HCT116 (cell line): ENCODE data around the gene ADGRL3. TPM values are rescaled to one million over a fixed set of nuclear protein-coding genes. Genes with fewer than 3 reads are reported as not detected.
"Not testable (repeated sequence)": the region's sequence is repeated elsewhere in the genome, so short reads cannot be mapped to it uniquely, and the experiment has no call there.

Source experiments
- ATAC-seq: fragments of 200-7000 bp; cut with Tn5 transposase; 2 replicates; pipeline ENCODE4 v1.9.1; 2020; ENCODE audit warnings: mild to moderate bottlenecking, moderate library complexity
- BruUV-seq: library from RNA; stranded (reverse); fragments of 400-500 nt; replicated peaks from 2 replicates; lab custom pipeline; 2021; lab: Mats Ljungman, UMichigan
- CTCF ChIA-PET: fragments of 300-600 bp; sonication (Branson Sonifier 250); formaldehyde crosslinking; loops from one replicate; lab custom pipeline; 2021; ENCODE audit warnings: antibody characterized with exemption; lab: Charles Lee
- POLR2A ChIA-PET: fragments of 300-600, 350-600 bp; sonication (Branson Sonifier 250); formaldehyde crosslinking; loops from one replicate; lab custom pipeline; 2021; ENCODE audit warnings: antibody characterized with exemption; lab: Charles Lee
- RAD21 ChIA-PET, 2 experiments: fragments of 300-600 bp; sonication (Branson Sonifier 250); formaldehyde crosslinking; loops; one replicate each; lab custom pipeline; 2023; ENCODE audit warnings: low total read pairs in 2 of 2; ENCODE audit not compliant: uncharacterized antibody in 2 of 2, unreplicated experiment in 2 of 2, low non-redundant PET in 1 of 2; lab: Charles Lee
- DNase-seq: peaks from one replicate; pipeline ENCODE4 v3.0.0-alpha.2; 2010; ENCODE audit warnings: low read depth, low spot score
- H2AFZ ChIP-seq: fragments of 200-600 bp; shearing (Covaris generic), sonication (generic); 2 replicates; pipeline ENCODE4 v1.6.1; 2017; ENCODE audit warnings: low read depth, mixed run types, mixed read lengths, antibody characterized with exemption, low read length; ENCODE audit not compliant: poor library complexity, severe bottlenecking
- H3K27ac ChIP-seq: 2 replicates; pipeline ENCODE4 v1.5.1; 2012; ENCODE audit warnings: low read depth, low read length
- H3K27me3 ChIP-seq: fragments of 200-600 bp; sonication (generic); 2 replicates; pipeline ENCODE4 v1.6.1; 2016; ENCODE audit warnings: mixed run types, low read length, mixed read lengths; ENCODE audit not compliant: insufficient read depth
- H3K36me3 ChIP-seq, 2 experiments: fragments of 200-500 bp in 1 of 2; fragments of 200-600 bp in 1 of 2; sonication (Bioruptor generic) in 1 of 2; sonication (generic) in 1 of 2; 2 replicates each; pipeline versions ENCODE4 v1.5.1 to v1.6.1; 2014 to 2016; ENCODE audit warnings: low read length in 2 of 2, inconsistent platforms in 1 of 2, mixed read lengths in 1 of 2, mixed run types in 1 of 2; ENCODE audit not compliant: insufficient read depth in 2 of 2, control insufficient read depth in 1 of 2
- H3K4me1 ChIP-seq, 2 experiments: fragments of 200-600 bp in 1 of 2; sonication (generic) in 1 of 2; 2 replicates each; pipeline versions ENCODE4 v1.5.1 to v1.6.1; 2012 to 2017; ENCODE audit warnings: low read length in 2 of 2, inconsistent platforms in 1 of 2, mild to moderate bottlenecking in 1 of 2, mixed read lengths in 1 of 2, mixed run types in 1 of 2, moderate library complexity in 1 of 2; ENCODE audit not compliant: insufficient read depth in 2 of 2, control insufficient read depth in 1 of 2
- H3K4me2 ChIP-seq: fragments of 200-600 bp; sonication (generic); 2 replicates; pipeline ENCODE4 v1.6.1; 2017; ENCODE audit warnings: mixed run types, low read length, mixed read lengths
- H3K4me3 ChIP-seq, 2 experiments: fragments of 200-600 bp in 1 of 2; sonication (generic) in 1 of 2; replicated peaks in 1 of 2; 2 replicates each; pipeline ENCODE4 v1.5.1; 2011 to 2016; ENCODE audit warnings: low read length in 2 of 2, control low read depth in 1 of 2, low read depth in 1 of 2, mild to moderate bottlenecking in 1 of 2, mixed read lengths in 1 of 2, mixed run types in 1 of 2
- H3K79me2 ChIP-seq: fragments of 200-600 bp; sonication (generic); 2 replicates; pipeline ENCODE4 v1.6.1; 2017; ENCODE audit warnings: mild to moderate bottlenecking, mixed run types, low read length, moderate library complexity, mixed read lengths; ENCODE audit not compliant: insufficient read depth
- H3K9ac ChIP-seq: fragments of 200-600 bp; sonication (generic); 2 replicates; pipeline ENCODE4 v1.6.1; 2016; ENCODE audit warnings: low read length, mixed read lengths
- H3K9me2 ChIP-seq: fragments of 200-600 bp; sonication (generic), shearing (Covaris generic); 2 replicates; pipeline ENCODE4 v1.6.1; 2017; ENCODE audit warnings: mixed run types, mild to moderate bottlenecking, moderate library complexity; ENCODE audit not compliant: insufficient read depth
- H3K9me3 ChIP-seq, 2 experiments: fragments of 200-500 bp in 1 of 2; fragments of 200-600 bp in 1 of 2; sonication (Bioruptor generic) in 1 of 2; sonication (generic) in 1 of 2; 2 replicates each; pipeline ENCODE4 v1.6.1; 2014 to 2017; ENCODE audit warnings: low read length in 2 of 2, mixed read lengths in 2 of 2, inconsistent platforms in 1 of 2, low read depth in 1 of 2, mild to moderate bottlenecking in 1 of 2, mixed run types in 1 of 2, moderate library complexity in 1 of 2; ENCODE audit not compliant: control insufficient read depth in 1 of 2, insufficient read depth in 1 of 2
- H4K20me1 ChIP-seq: fragments of 200-600 bp; sonication (generic), shearing (Covaris generic); 2 replicates; pipeline ENCODE4 v1.6.1; 2017; ENCODE audit warnings: mixed run types, mild to moderate bottlenecking, moderate library complexity; ENCODE audit not compliant: insufficient read depth
- SP1 ChIP-seq: IDR thresholded peaks from 2 replicates; pipeline ENCODE4 v1.6.1; 2012; ENCODE audit warnings: low read depth
- intact Hi-C: fragments of 100-400 bp; cut with micrococcal nuclease; formaldehyde crosslinking; loops from 2 replicates; pipeline ENCODE4 v1.10.0; 2022
- total RNA-seq: library from RNA; stranded (reverse); gene quantifications from one replicate; pipeline ENCODE4 v1.2.1, GENCODE V29; 2021; ENCODE audit not compliant: unreplicated experiment
- TF ChIP-seq, protein P1 (sequence below): IDR thresholded peaks from 2 replicates; pipeline ENCODE4 v1.6.1; 2012

Gene ADGRL3
- total RNA-seq, 1 experiment from 2014 or later: not detected

DNA sequence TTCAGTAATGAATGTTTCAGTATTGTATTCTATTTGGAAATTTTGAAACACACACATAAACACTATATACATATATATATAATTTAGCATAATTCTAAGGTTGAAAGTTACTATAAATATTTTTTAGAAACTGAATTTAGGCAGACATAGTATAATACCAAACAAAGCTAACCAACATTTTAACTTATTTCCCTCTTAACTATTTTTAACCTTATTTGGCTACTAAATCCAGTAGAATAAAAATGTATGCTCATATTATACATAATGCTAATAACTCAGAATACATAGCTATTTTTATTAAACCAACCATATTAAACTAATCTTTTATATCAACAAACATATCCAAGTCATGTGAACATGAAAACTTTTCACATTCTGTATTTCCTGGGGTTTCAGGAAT is 563.6 kb downstream of the ADGRL3 start:
- RAD21 ChIA-PET: no interaction called here

DNA sequence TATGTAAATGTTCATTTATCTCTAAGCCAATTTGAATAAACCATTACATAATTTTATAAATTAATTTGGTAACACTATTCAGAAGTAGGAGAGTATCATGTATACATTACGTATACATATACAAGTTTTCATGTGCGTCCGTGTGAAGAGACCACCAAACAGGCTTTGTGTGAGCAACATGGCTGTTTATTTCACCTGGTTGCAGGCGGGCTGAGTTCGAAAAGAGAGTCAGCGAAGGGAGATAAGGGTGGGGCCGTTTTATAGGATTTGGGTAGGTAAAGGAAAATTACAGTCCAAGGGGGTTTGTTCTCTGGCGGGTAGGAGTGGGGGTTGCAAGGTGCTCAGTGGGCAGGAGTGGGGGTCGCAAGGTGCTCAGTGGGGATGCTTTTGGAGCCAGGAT is 564.0 kb downstream of the ADGRL3 start:
- H3K9me2 ChIP-seq, intact Hi-C loops, ATAC-seq, BruUV-seq, H3K9ac ChIP-seq, CTCF ChIA-PET, H3K4me2 ChIP-seq, RAD21 ChIA-PET, H3K27ac ChIP-seq, H3K4me1 ChIP-seq, H3K4me3 ChIP-seq, H3K27me3 ChIP-seq, H3K36me3 ChIP-seq, DNase-seq, POLR2A ChIA-PET, H3K9me3 ChIP-seq, H3K79me2 ChIP-seq, H4K20me1 ChIP-seq, H2AFZ ChIP-seq: not testable (repeated sequence)

More for the DNA sequence above, 563.6 kb downstream of the ADGRL3 start:
- no peaks in the 10 kb centered on the region for H3K9me2 ChIP-seq
- H3K27ac ChIP-seq: no peak overlapping the region
- CTCF ChIA-PET: no interaction called here
- no peaks in the 10 kb centered on the region for H3K4me1 ChIP-seq
- POLR2A ChIA-PET: no interaction called here
- ATAC-seq (no peak), DNase-seq (no peak)
- BruUV-seq: no TSS peak
- no peaks in the 10 kb centered on the region for H4K20me1 ChIP-seq
- H3K9ac ChIP-seq: no peak overlapping the region
- peaks cover 0 to 3% of the 10 kb centered on the region in 2 experiments; a peak in 1 of 4 replicates for H3K9me3 ChIP-seq
- H2AFZ ChIP-seq: no peak overlapping the region
- no peaks in the 10 kb centered on the region for H3K27me3 ChIP-seq
- H3K4me2 ChIP-seq: no peak overlapping the region
- TF ChIP-seq, protein P1, sequence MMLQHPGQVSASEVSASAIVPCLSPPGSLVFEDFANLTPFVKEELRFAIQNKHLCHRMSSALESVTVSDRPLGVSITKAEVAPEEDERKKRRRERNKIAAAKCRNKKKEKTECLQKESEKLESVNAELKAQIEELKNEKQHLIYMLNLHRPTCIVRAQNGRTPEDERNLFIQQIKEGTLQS: no peak
- TF ChIP-seq SP1: no peak
- intact Hi-C loops: no loop called here
- H3K36me3 ChIP-seq: no peaks in the 10 kb centered on the region
- no peaks in the 10 kb centered on the region for H3K79me2 ChIP-seq
- no peak overlapping the region for H3K4me3 ChIP-seq

DNA sequence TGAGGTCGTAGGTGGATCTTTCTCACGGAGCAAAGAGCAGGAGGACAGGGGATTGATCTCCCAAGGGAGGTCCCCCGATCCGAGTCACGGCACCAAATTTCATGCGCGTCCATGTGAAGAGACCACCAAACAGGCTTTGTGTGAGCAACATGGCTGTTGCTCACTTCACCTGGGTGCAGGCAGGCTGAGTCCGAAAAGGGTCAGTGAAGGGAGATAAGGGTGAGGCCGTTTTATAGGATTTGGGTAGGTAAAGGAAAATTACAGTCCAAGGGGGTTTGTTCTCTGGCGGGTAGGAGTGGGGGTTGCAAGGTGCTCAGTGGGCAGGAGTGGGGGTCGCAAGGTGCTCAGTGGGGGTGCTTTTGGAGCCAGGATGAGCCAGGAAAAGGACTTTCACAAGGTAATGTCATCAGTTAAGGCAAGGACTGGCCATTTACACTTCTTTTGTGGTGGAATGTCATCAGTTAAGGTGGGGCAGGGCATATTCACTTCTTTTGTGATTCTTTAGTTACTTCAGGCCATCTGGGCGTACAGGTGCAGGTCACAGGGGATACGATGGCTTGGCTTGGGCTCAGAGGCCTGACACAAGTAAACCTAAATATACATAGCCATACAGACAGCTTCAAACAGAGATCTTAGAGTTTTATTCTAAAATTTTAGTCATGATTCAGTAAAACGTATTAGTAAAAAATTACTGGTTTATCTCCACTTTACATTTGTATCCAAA is 569.5 kb downstream of the ADGRL3 start:
- H3K4me2 ChIP-seq, H3K27ac ChIP-seq, H3K4me3 ChIP-seq, DNase-seq, H3K9me3 ChIP-seq, POLR2A ChIA-PET, H3K27me3 ChIP-seq, intact Hi-C loops, H2AFZ ChIP-seq, ATAC-seq, H3K4me1 ChIP-seq, H4K20me1 ChIP-seq, H3K9me2 ChIP-seq, H3K36me3 ChIP-seq, CTCF ChIA-PET, RAD21 ChIA-PET, BruUV-seq, H3K79me2 ChIP-seq, H3K9ac ChIP-seq: not testable (repeated sequence)
